HG02981 (cell line): ENCODE data around the gene IFI27L1.

ENCODE experiments used
- ATAC-seq: cut with Tn5 transposase; IDR thresholded peaks from one replicate; pipeline ENCODE4 v1.9.1; 2021; ENCODE audit warnings: mild to moderate bottlenecking, moderate library complexity; ENCODE audit not compliant: unreplicated experiment

IFI27L1 gene

GRCh38 chr14:94129758-94130414, 48.8 kb downstream of the IFI27L1 start:
- ATAC-seq: no peak

- ATAC-seq: peak; percentile 32
Measured at GRCh38 chr14:94132285-94132887, 51.3 kb downstream of the IFI27L1 start.

GRCh38 chr14:94135476-94135875, 54.4 kb downstream of the IFI27L1 start:
- no peak for ATAC-seq

- ATAC-seq: peak; percentile 82
Measured at GRCh38 chr14:94136575-94137331, 55.6 kb downstream of the IFI27L1 start.

GRCh38 chr14:94138251-94138650, 57.1 kb downstream of the IFI27L1 start:
- no peak for ATAC-seq

GRCh38 chr14:94139006-94139405, 57.9 kb downstream of the IFI27L1 start:
- ATAC-seq: no peak

GRCh38 chr14:94139421-94139820, 58.3 kb downstream of the IFI27L1 start:
- ATAC-seq: no peak

GRCh38 chr14:94142247-94142646, 61.1 kb downstream of the IFI27L1 start:
- no peak for ATAC-seq

GRCh38 chr14:94142836-94143235, 61.7 kb downstream of the IFI27L1 start:
- ATAC-seq: no peak

GRCh38 chr14:94143239-94143638, 62.1 kb downstream of the IFI27L1 start:
- no peak for ATAC-seq

- no peak for ATAC-seq
Measured at GRCh38 chr14:94143711-94144110, 62.6 kb downstream of the IFI27L1 start.

- ATAC-seq: no peak
Measured at GRCh38 chr14:94144765-94145164, 63.7 kb downstream of the IFI27L1 start.

- no peak for ATAC-seq
Measured at GRCh38 chr14:94145902-94146527, 64.9 kb downstream of the IFI27L1 start.
